A549 (cell line): ENCODE measurements around the gene KCNK2. TPM values are rescaled to one million over a fixed set of nuclear protein-coding genes. Genes with fewer than 3 reads are reported as not detected.

Experiments used
- ATAC-seq, 2 experiments: fragments of 200-7000 bp in 1 of 2; fragments of >200 bp in 1 of 2; cut with Nextera tagmentation in 1 of 2; cut with Tn5 transposase in 1 of 2; 3 replicates each; pipeline versions ENCODE4 v1.8.0 to v1.9.1; 2018 to 2020; ENCODE audit warnings: mild to moderate bottlenecking in 1 of 2, moderate library complexity in 1 of 2
- CTCF ChIA-PET: fragments of 300-600 bp; sonication (Branson Sonifier 250); formaldehyde crosslinking; extraction: SDS; loops from one replicate; lab custom pipeline; 2021; ENCODE audit warnings: antibody characterized with exemption, inconsistent platforms; lab: Yijun Ruan, JAX
- POLR2A ChIA-PET: fragments of 350-600 bp; formaldehyde crosslinking; extraction: SDS; loops from one replicate; lab custom pipeline; 2021; ENCODE audit warnings: antibody characterized with exemption, inconsistent platforms; lab: Yijun Ruan, JAX
- DNase-seq, 2 experiments: peaks; one replicate each; pipeline versions ENCODE4 v3.0.0 to v3.0.0-alpha.2; 2011 to 2016; ENCODE audit warnings: low read depth in 1 of 2, low spot score in 1 of 2
- FAIRE-seq: peaks from 2 replicates; lab custom pipeline; 2011; peaks lifted over from hg19 to GRCh38; lab: Jason Lieb, UNC
- H3K27ac ChIP-seq, 2 experiments: fragments of >200 bp; sonication (Bioruptor Twin); formaldehyde crosslinking; 3 replicates each; pipeline ENCODE4 v1.5.1; 2016 to 2017
- H3K4me1 ChIP-seq: fragments of >200 bp; sonication (Bioruptor Twin); formaldehyde crosslinking; 3 replicates; pipeline ENCODE4 v1.6.1; 2016
- H3K4me2 ChIP-seq: fragments of >200 bp; sonication (Bioruptor Twin); formaldehyde crosslinking; 3 replicates; pipeline ENCODE4 v1.6.1; 2016
- H3K4me3 ChIP-seq: fragments of >200 bp; sonication (Bioruptor Twin); formaldehyde crosslinking; 3 replicates; pipeline ENCODE4 v1.5.1; 2016
- H3K9me3 ChIP-seq: fragments of >200 bp; sonication (Bioruptor Twin); formaldehyde crosslinking; 3 replicates; pipeline ENCODE4 v1.6.1; 2016
- CBX8 ChIP-seq: fragments of 200-600 bp; sonication (generic); IDR thresholded peaks from 2 replicates; pipeline ENCODE4 v1.6.1; 2016
- CEBPB ChIP-seq, 2 experiments: fragments of >200 bp in 1 of 2; sonication (Bioruptor Twin) in 1 of 2; formaldehyde crosslinking in 1 of 2; IDR thresholded peaks; 2 replicates each; pipeline ENCODE4 v1.6.1; 2012 to 2016
- CHD2 ChIP-seq: fragments of 150-350 bp; IDR thresholded peaks from 2 replicates; pipeline ENCODE4 v1.6.1; 2014; ENCODE audit warnings: low read length; ENCODE audit not compliant: partially characterized antibody
- EP300 ChIP-seq, 2 experiments: fragments of >200 bp; sonication (Bioruptor Twin); formaldehyde crosslinking; IDR thresholded peaks; 2 replicates in 1 of 2; 3 replicates in 1 of 2; pipeline ENCODE4 v1.6.1; 2016 to 2017
- ESRRA ChIP-seq: fragments of 150-350 bp; IDR thresholded peaks from 2 replicates; pipeline ENCODE4 v1.6.1; 2014; ENCODE audit warnings: mild to moderate bottlenecking, low read length, borderline replicate concordance
- FOSL2 ChIP-seq, 2 experiments: fragments of 450-650 bp in 1 of 2; fragments of >200 bp in 1 of 2; sonication (Bioruptor Twin) in 1 of 2; formaldehyde crosslinking; IDR thresholded peaks; 2 replicates each; pipeline versions ENCODE4 v1.5.0 to v1.6.1; 2016 to 2020; ENCODE audit warnings: mild to moderate bottlenecking in 1 of 2, moderate library complexity in 1 of 2
- HOXB5 ChIP-seq: fragments of 250-450 bp; sonication (Bioruptor Pico); IDR thresholded peaks from 2 replicates; pipeline ENCODE4 v1.5.0; 2020; ENCODE audit warnings: mild to moderate bottlenecking, moderate library complexity
- KDM5A ChIP-seq: fragments of 200-600 bp; sonication (generic); IDR thresholded peaks from 2 replicates; pipeline ENCODE4 v1.6.1; 2016; ENCODE audit warnings: antibody characterized with exemption, mild to moderate bottlenecking
- MAZ ChIP-seq: fragments of 150-350 bp; IDR thresholded peaks from 2 replicates; pipeline ENCODE4 v1.6.1; 2014; ENCODE audit warnings: antibody characterized with exemption, low read depth, low read length, borderline replicate concordance
- NFE2L2 ChIP-seq: fragments of 150-350 bp; conservative IDR thresholded peaks from 2 replicates; pipeline ENCODE4 v1.6.1; 2014; ENCODE audit warnings: low read length
- RAD21 ChIP-seq, 2 experiments: fragments of >200 bp in 1 of 2; sonication (Bioruptor Twin) in 1 of 2; formaldehyde crosslinking in 1 of 2; IDR thresholded peaks in 1 of 2; conservative IDR thresholded peaks in 1 of 2; 2 replicates in 1 of 2; 3 replicates in 1 of 2; pipeline ENCODE4 v1.6.1; 2012 to 2018; ENCODE audit warnings: inconsistent platforms in 1 of 2
- RFX5 ChIP-seq: fragments of 450-650 bp; IDR thresholded peaks from 2 replicates; pipeline ENCODE4 v1.7.1; 2014; ENCODE audit warnings: antibody characterized with exemption, mild to moderate bottlenecking, moderate library complexity
- RNF2 ChIP-seq: fragments of 200-600 bp; sonication (generic); IDR thresholded peaks from 2 replicates; pipeline ENCODE4 v1.6.1; 2016; ENCODE audit warnings: low read depth, mild to moderate bottlenecking, antibody characterized with exemption, moderate library complexity, borderline replicate concordance
- TFCP2L1 ChIP-seq: fragments of 250-450 bp; sonication (Bioruptor Pico); IDR thresholded peaks from 2 replicates; pipeline ENCODE4 v1.5.0; 2021; ENCODE audit warnings: mild to moderate bottlenecking
- ZC3H11A ChIP-seq: fragments of 450-650 bp; IDR thresholded peaks from 2 replicates; pipeline ENCODE4 v1.6.1; 2014; ENCODE audit warnings: antibody characterized with exemption, mild to moderate bottlenecking
- ZFP36 ChIP-seq: fragments of 450-650 bp; IDR thresholded peaks from 2 replicates; pipeline ENCODE4 v1.6.1; 2014; ENCODE audit warnings: borderline replicate concordance; ENCODE audit not compliant: partially characterized antibody
- ZSCAN20 ChIP-seq: fragments of 250-450 bp; sonication (Bioruptor Pico); IDR thresholded peaks from 2 replicates; pipeline ENCODE4 v1.8.0; 2022; ENCODE audit warnings: mild to moderate bottlenecking, moderate library complexity
- WGBS: methylation state at CpG from one replicate; pipeline ENCODE4 v1.1.6; 2017; ENCODE audit errors: missing lambda C conversion rate; 5-methylcytosine and 5-hydroxymethylcytosine counted together
- polyA plus RNA-seq, 4 experiments: library from polyadenylated mRNA; depleted of rRNA in 3 of 4; stranded (reverse); fragments of >200 nt; fragmentation: RNase III in 1 of 4; extraction: RNeasy Plus Mini Kit Qiagen cat#74134 plus additional on column Dnase treatment in 1 of 4; gene quantifications; 2 replicates in 3 of 4; 3 replicates in 1 of 4; pipeline ENCODE4 v1.2.3, GENCODE V29; 2011 to 2017
- TF ChIP-seq, protein P1 (sequence below): fragments of 250-450 bp; sonication (Bioruptor Pico); IDR thresholded peaks from 2 replicates; pipeline ENCODE4 v1.5.0; 2021; ENCODE audit warnings: mild to moderate bottlenecking, moderate library complexity, borderline replicate concordance
- TF ChIP-seq, protein P2 (sequence below): fragments of 150-350 bp; IDR thresholded peaks from 2 replicates; pipeline ENCODE4 v1.6.1; 2014; ENCODE audit warnings: low read depth, mild to moderate bottlenecking, low read length
- TF ChIP-seq, protein P3 (sequence below): IDR thresholded peaks from 2 replicates; pipeline ENCODE4 v1.6.1; 2012

Gene KCNK2
- polyA plus RNA-seq, 2 of the 4 experiments (the other 2 are of a cell fraction) = 0.04 TPM; not detected in 1

DNA sequence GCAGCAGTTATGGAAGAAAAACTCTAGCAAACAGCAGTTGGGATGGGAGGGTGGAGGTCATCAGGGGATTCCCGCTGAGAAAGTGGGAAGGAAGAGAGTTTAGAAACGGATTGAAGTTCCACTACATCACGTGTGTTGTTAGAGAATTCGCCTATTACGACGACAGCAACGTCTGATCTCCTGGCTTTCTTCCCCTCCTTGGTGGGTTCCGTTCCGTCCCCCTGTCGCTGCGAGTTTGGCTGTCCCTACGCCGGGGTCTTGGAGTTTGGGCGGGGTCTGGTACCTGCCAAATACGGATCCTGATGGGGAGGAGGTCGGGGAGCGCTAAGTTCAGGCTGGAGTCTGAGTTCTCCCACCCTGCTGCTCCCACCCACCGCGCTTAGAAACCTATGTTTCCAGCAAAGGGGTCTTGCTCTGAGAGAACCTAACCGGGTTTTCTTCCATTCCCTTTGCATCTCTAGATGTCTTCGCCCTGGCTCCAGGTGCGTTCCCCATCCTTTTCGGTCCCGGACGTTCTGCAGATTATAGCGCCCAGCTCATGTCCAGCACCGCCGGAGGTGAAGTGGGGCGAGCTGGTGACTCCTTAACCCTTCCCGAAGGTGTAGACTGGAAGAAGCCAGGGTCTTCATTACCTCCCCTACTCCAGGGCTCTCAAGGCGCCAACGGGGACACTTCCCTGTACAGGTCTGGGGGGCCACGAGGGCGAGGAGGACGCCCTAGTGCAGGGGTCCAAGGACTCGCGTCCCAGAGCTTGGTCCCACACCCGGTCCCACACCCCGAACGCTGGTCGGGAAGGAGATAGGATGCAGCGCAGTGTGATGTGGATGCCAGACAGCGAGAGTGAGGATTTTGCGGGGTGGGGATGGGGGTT is 641 bp upstream of the KCNK2 start:
- DNase-seq = no peak
- no peak for TF ChIP-seq CEBPB (IDR thresholded peaks at IDR 0.05)
- TF ChIP-seq ESRRA = no peak
- no peak for TF ChIP-seq RAD21 (conservative IDR thresholded peaks at IDR 0.05 in 1 of 2, IDR thresholded peaks at IDR 0.05 in 1 of 2)
- no peak for TF ChIP-seq KDM5A
- no peak for TF ChIP-seq EP300 (IDR thresholded peaks at IDR 0.05)
- no peak for TF ChIP-seq ZC3H11A
- no peak for TF ChIP-seq ZFP36
- TF ChIP-seq, protein P1, sequence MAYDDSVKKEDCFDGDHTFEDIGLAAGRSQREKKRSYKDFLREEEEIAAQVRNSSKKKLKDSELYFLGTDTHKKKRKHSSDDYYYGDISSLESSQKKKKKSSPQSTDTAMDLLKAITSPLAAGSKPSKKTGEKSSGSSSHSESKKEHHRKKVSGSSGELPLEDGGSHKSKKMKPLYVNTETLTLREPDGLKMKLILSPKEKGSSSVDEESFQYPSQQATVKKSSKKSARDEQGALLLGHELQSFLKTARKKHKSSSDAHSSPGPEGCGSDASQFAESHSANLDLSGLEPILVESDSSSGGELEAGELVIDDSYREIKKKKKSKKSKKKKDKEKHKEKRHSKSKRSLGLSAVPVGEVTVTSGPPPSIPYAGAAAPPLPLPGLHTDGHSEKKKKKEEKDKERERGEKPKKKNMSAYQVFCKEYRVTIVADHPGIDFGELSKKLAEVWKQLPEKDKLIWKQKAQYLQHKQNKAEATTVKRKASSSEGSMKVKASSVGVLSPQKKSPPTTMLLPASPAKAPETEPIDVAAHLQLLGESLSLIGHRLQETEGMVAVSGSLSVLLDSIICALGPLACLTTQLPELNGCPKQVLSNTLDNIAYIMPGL (CRISPR knock-in tag) = no peak
- TF ChIP-seq ZSCAN20 (CRISPR knock-in tag) = no peak
- TF ChIP-seq NFE2L2 = no peak
- TF ChIP-seq CHD2 = no peak
- TF ChIP-seq RFX5 = no peak
- no peak for TF ChIP-seq RNF2
- no peak for TF ChIP-seq MAZ
- no peak for TF ChIP-seq HOXB5
- TF ChIP-seq TFCP2L1 (CRISPR knock-in tag) = no peak
- TF ChIP-seq, protein P2, sequence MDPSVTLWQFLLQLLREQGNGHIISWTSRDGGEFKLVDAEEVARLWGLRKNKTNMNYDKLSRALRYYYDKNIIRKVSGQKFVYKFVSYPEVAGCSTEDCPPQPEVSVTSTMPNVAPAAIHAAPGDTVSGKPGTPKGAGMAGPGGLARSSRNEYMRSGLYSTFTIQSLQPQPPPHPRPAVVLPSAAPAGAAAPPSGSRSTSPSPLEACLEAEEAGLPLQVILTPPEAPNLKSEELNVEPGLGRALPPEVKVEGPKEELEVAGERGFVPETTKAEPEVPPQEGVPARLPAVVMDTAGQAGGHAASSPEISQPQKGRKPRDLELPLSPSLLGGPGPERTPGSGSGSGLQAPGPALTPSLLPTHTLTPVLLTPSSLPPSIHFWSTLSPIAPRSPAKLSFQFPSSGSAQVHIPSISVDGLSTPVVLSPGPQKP = no peak
- TF ChIP-seq, protein P3, sequence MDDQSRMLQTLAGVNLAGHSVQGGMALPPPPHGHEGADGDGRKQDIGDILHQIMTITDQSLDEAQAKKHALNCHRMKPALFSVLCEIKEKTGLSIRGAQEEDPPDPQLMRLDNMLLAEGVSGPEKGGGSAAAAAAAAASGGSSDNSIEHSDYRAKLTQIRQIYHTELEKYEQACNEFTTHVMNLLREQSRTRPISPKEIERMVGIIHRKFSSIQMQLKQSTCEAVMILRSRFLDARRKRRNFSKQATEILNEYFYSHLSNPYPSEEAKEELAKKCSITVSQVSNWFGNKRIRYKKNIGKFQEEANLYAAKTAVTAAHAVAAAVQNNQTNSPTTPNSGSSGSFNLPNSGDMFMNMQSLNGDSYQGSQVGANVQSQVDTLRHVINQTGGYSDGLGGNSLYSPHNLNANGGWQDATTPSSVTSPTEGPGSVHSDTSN = no peak
- Histone ChIP-seq H3K9me3 (no peaks in the 10 kb centered on the region; the same call in 2 of the 3 replicates), H3K4me1 (peaks cover 7% of the 10 kb centered on the region; the same call in 1 of the 3 replicates), H3K4me3 (peak overlapping the region; percentile 50), H3K4me2 (peak overlapping the region; percentile 88), H3K27ac (no peak overlapping the region)
- 63% methylated on average over 31 of the region's 44 CpGs for WGBS
- ChIA-PET CTCF (interaction anchor here (0.5 kb wide), 1 partner anchor 959 kb away, joined by 3 read pairs; no protein-coding TSS in a partner anchor), POLR2A (no interaction called here)
- no peak for FAIRE-seq
- peak; percentile 25 to 53; a peak in 4 of 6 replicates for ATAC-seq

DNA sequence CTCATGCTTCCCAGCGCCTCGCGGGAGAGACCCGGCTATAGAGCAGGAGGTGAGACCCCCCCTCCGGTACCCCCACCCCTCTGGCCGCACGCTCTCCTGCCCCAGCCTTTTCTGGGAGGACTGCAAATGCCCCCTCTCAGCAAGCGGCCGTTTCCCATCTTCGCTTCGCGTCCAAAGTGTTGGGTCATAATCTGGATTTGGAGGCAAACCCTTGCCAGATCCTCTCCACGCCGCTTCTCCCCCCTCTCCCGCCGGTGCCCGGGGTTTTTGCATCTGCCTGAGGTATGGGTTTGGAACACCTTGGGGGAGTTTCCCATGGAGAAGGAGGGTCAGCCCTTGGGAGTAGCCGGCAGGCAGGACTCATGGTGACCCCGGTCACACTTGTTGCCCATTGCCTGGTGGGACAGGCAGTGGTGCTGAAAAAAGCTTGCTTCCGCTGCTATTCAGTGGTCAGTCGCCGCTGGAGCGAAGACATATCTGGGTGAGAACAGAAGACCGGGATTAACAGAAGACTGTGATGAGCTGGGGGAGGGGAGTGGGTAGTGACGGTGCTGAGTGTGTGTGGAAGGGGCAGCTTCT is 935 bp downstream of the KCNK2 start:
- FAIRE-seq = no peak
- WGBS = 10% methylated on average over 21 of the region's 25 CpGs
- ATAC-seq = peak; percentile 33 to 61; a peak in 4 of 6 replicates
- Histone ChIP-seq H3K4me3 (peak overlapping the region; percentile 50), H3K27ac (peak overlapping the region in 1 of 2 experiments; percentile 62; a peak in 1 of 6 replicates), H3K9me3 (no peaks in the 10 kb centered on the region; the same call in 2 of the 3 replicates)
- no peak for DNase-seq
- TF ChIP-seq FOSL2 (IDR thresholded peaks at IDR 0.05) (no peak), FOSL2 (CRISPR knock-in tag; IDR thresholded peaks at IDR 0.05) (no peak), CBX8 (peak; percentile 63; the same call in 1 of the 2 replicates)
- TF ChIP-seq, all 56 proteins: peak for 1
- CTCF ChIA-PET = no interaction called here
- Histone ChIP-seq H3K4me2 (peak overlapping the region; percentile 88), H3K4me1 (peaks cover 7% of the 10 kb centered on the region; the same call in 1 of the 3 replicates)
- POLR2A ChIA-PET = no interaction called here
